Neural cell (in vitro differentiated cells): ENCODE data around the gene ATP6AP1.

Source experiments
- CTCF ChIP-seq: fragments of 450-650 bp; IDR thresholded peaks from 2 replicates; pipeline ENCODE4 v1.5.1; 2014; ENCODE audit warnings: antibody characterized with exemption, mild to moderate bottlenecking, moderate library complexity; ENCODE audit not compliant: poor library complexity, severe bottlenecking
- EP300 ChIP-seq: fragments of 450-650 bp; conservative IDR thresholded peaks from 2 replicates; pipeline ENCODE4 v1.6.1; 2014; ENCODE audit warnings: antibody characterized with exemption, mild to moderate bottlenecking, moderate library complexity; ENCODE audit not compliant: poor library complexity, severe bottlenecking
- MXI1 ChIP-seq: fragments of 450-650 bp; conservative IDR thresholded peaks from 2 replicates; pipeline ENCODE4 v1.6.1; 2014; ENCODE audit warnings: antibody characterized with exemption, mild to moderate bottlenecking; ENCODE audit not compliant: poor library complexity, severe bottlenecking
- POLR2AphosphoS5 ChIP-seq: IDR thresholded peaks from 2 replicates; pipeline ENCODE4 v1.6.1; 2012
- REST ChIP-seq: IDR thresholded peaks from 2 replicates; pipeline ENCODE4 v1.6.1; 2012; ENCODE audit warnings: borderline replicate concordance

GRCh38 chrX:154468217-154468616 lies 39.7 kb downstream of the ATP6AP1 start:
- TF ChIP-seq CTCF: no peak
- no peak for TF ChIP-seq MXI1
- no peak for TF ChIP-seq EP300
- no peak for TF ChIP-seq REST
- no peak for TF ChIP-seq POLR2AphosphoS5
